HCT116 (cell line): ENCODE results near the gene RAP1A. TPM values are rescaled to one million over a fixed set of nuclear protein-coding genes. Genes with fewer than 3 reads are reported as not detected.

Experiments used
- ATAC-seq: fragments of 200-7000 bp; cut with Tn5 transposase; 2 replicates; pipeline ENCODE4 v1.9.1; 2020; ENCODE audit warnings: mild to moderate bottlenecking, moderate library complexity
- BruUV-seq: library from RNA; stranded (reverse); fragments of 400-500 nt; replicated peaks from 2 replicates; lab custom pipeline; 2021; lab: Mats Ljungman, UMichigan
- CTCF ChIA-PET: fragments of 300-600 bp; sonication (Branson Sonifier 250); formaldehyde crosslinking; loops from one replicate; lab custom pipeline; 2021; ENCODE audit warnings: antibody characterized with exemption; lab: Charles Lee
- POLR2A ChIA-PET: fragments of 300-600, 350-600 bp; sonication (Branson Sonifier 250); formaldehyde crosslinking; loops from one replicate; lab custom pipeline; 2021; ENCODE audit warnings: antibody characterized with exemption; lab: Charles Lee
- RAD21 ChIA-PET, 2 experiments: fragments of 300-600 bp; sonication (Branson Sonifier 250); formaldehyde crosslinking; loops; one replicate each; lab custom pipeline; 2023; ENCODE audit warnings: low total read pairs in 2 of 2; ENCODE audit not compliant: uncharacterized antibody in 2 of 2, unreplicated experiment in 2 of 2, low non-redundant PET in 1 of 2; lab: Charles Lee
- DNase-seq: peaks from one replicate; pipeline ENCODE4 v3.0.0-alpha.2; 2010; ENCODE audit warnings: low read depth, low spot score
- H2AFZ ChIP-seq: fragments of 200-600 bp; shearing (Covaris generic), sonication (generic); 2 replicates; pipeline ENCODE4 v1.6.1; 2017; ENCODE audit warnings: low read depth, mixed run types, mixed read lengths, antibody characterized with exemption, low read length; ENCODE audit not compliant: poor library complexity, severe bottlenecking
- H3K27ac ChIP-seq: 2 replicates; pipeline ENCODE4 v1.5.1; 2012; ENCODE audit warnings: low read depth, low read length
- H3K27me3 ChIP-seq: fragments of 200-600 bp; sonication (generic); 2 replicates; pipeline ENCODE4 v1.6.1; 2016; ENCODE audit warnings: mixed run types, low read length, mixed read lengths; ENCODE audit not compliant: insufficient read depth
- H3K36me3 ChIP-seq, 2 experiments: fragments of 200-500 bp in 1 of 2; fragments of 200-600 bp in 1 of 2; sonication (Bioruptor generic) in 1 of 2; sonication (generic) in 1 of 2; 2 replicates each; pipeline versions ENCODE4 v1.5.1 to v1.6.1; 2014 to 2016; ENCODE audit warnings: low read length in 2 of 2, inconsistent platforms in 1 of 2, mixed read lengths in 1 of 2, mixed run types in 1 of 2; ENCODE audit not compliant: insufficient read depth in 2 of 2, control insufficient read depth in 1 of 2
- H3K4me1 ChIP-seq, 2 experiments: fragments of 200-600 bp in 1 of 2; sonication (generic) in 1 of 2; 2 replicates each; pipeline versions ENCODE4 v1.5.1 to v1.6.1; 2012 to 2017; ENCODE audit warnings: low read length in 2 of 2, inconsistent platforms in 1 of 2, mild to moderate bottlenecking in 1 of 2, mixed read lengths in 1 of 2, mixed run types in 1 of 2, moderate library complexity in 1 of 2; ENCODE audit not compliant: insufficient read depth in 2 of 2, control insufficient read depth in 1 of 2
- H3K4me2 ChIP-seq: fragments of 200-600 bp; sonication (generic); 2 replicates; pipeline ENCODE4 v1.6.1; 2017; ENCODE audit warnings: mixed run types, low read length, mixed read lengths
- H3K4me3 ChIP-seq, 2 experiments: fragments of 200-600 bp in 1 of 2; sonication (generic) in 1 of 2; replicated peaks in 1 of 2; 2 replicates each; pipeline ENCODE4 v1.5.1; 2011 to 2016; ENCODE audit warnings: low read length in 2 of 2, control low read depth in 1 of 2, low read depth in 1 of 2, mild to moderate bottlenecking in 1 of 2, mixed read lengths in 1 of 2, mixed run types in 1 of 2
- H3K79me2 ChIP-seq: fragments of 200-600 bp; sonication (generic); 2 replicates; pipeline ENCODE4 v1.6.1; 2017; ENCODE audit warnings: mild to moderate bottlenecking, mixed run types, low read length, moderate library complexity, mixed read lengths; ENCODE audit not compliant: insufficient read depth
- H3K9ac ChIP-seq: fragments of 200-600 bp; sonication (generic); 2 replicates; pipeline ENCODE4 v1.6.1; 2016; ENCODE audit warnings: low read length, mixed read lengths
- H3K9me2 ChIP-seq: fragments of 200-600 bp; sonication (generic), shearing (Covaris generic); 2 replicates; pipeline ENCODE4 v1.6.1; 2017; ENCODE audit warnings: mixed run types, mild to moderate bottlenecking, moderate library complexity; ENCODE audit not compliant: insufficient read depth
- H3K9me3 ChIP-seq, 2 experiments: fragments of 200-500 bp in 1 of 2; fragments of 200-600 bp in 1 of 2; sonication (Bioruptor generic) in 1 of 2; sonication (generic) in 1 of 2; 2 replicates each; pipeline ENCODE4 v1.6.1; 2014 to 2017; ENCODE audit warnings: low read length in 2 of 2, mixed read lengths in 2 of 2, inconsistent platforms in 1 of 2, low read depth in 1 of 2, mild to moderate bottlenecking in 1 of 2, mixed run types in 1 of 2, moderate library complexity in 1 of 2; ENCODE audit not compliant: control insufficient read depth in 1 of 2, insufficient read depth in 1 of 2
- H4K20me1 ChIP-seq: fragments of 200-600 bp; sonication (generic), shearing (Covaris generic); 2 replicates; pipeline ENCODE4 v1.6.1; 2017; ENCODE audit warnings: mixed run types, mild to moderate bottlenecking, moderate library complexity; ENCODE audit not compliant: insufficient read depth
- ATF3 ChIP-seq: IDR thresholded peaks from 2 replicates; pipeline ENCODE4 v1.6.1; 2012
- CBX3 ChIP-seq: IDR thresholded peaks from 2 replicates; pipeline ENCODE4 v1.6.1; 2012; ENCODE audit warnings: low read depth
- CTCF ChIP-seq, 3 experiments: fragments of 200-600 bp in 1 of 3; sonication (generic) in 1 of 3; IDR thresholded peaks in 2 of 3; conservative IDR thresholded peaks in 1 of 3; 2 replicates each; pipeline ENCODE4 v1.5.1; 2012 to 2017; ENCODE audit warnings: low read depth in 2 of 3, low read length in 2 of 3, antibody characterized with exemption in 1 of 3, borderline replicate concordance in 1 of 3, control low read depth in 1 of 3, mild to moderate bottlenecking in 1 of 3, mixed read lengths in 1 of 3, mixed run types in 1 of 3, moderate library complexity in 1 of 3; ENCODE audit not compliant: insufficient read depth in 1 of 3
- EGR1 ChIP-seq: IDR thresholded peaks from 2 replicates; pipeline ENCODE4 v1.6.1; 2012; ENCODE audit warnings: low read depth
- ELF1 ChIP-seq: IDR thresholded peaks from 2 replicates; pipeline ENCODE4 v1.6.1; 2012; ENCODE audit warnings: low read depth, borderline replicate concordance
- EZH2phosphoT487 ChIP-seq: fragments of 200-600 bp; IDR thresholded peaks from 2 replicates; pipeline ENCODE4 v1.6.1; 2018; ENCODE audit warnings: antibody characterized with exemption, borderline replicate concordance
- JUND ChIP-seq: IDR thresholded peaks from 2 replicates; pipeline ENCODE4 v1.6.1; 2012
- MAX ChIP-seq: IDR thresholded peaks from 2 replicates; pipeline ENCODE4 v1.6.1; 2012
- POLR2AphosphoS5 ChIP-seq: IDR thresholded peaks from 2 replicates; pipeline ENCODE4 v1.6.1; 2011; ENCODE audit warnings: mild to moderate bottlenecking, low read depth, low read length, moderate library complexity
- RAD21 ChIP-seq: IDR thresholded peaks from 2 replicates; pipeline ENCODE4 v1.6.1; 2012; ENCODE audit warnings: low read depth, mild to moderate bottlenecking
- REST ChIP-seq: IDR thresholded peaks from 2 replicates; pipeline ENCODE4 v1.6.1; 2012; ENCODE audit warnings: low read depth
- SIN3A ChIP-seq: IDR thresholded peaks from 2 replicates; pipeline ENCODE4 v1.6.1; 2012; ENCODE audit warnings: low read depth
- SRF ChIP-seq: IDR thresholded peaks from 2 replicates; pipeline ENCODE4 v1.6.1; 2012; ENCODE audit warnings: low read depth
- TCF7L2 ChIP-seq: IDR thresholded peaks from 2 replicates; pipeline ENCODE4 v1.7.0; 2011; ENCODE audit warnings: borderline replicate concordance, inconsistent platforms; ENCODE audit not compliant: insufficient read depth, insufficient read length; ENCODE audit errors: extremely low read depth
- ZBTB33 ChIP-seq: IDR thresholded peaks from 2 replicates; pipeline ENCODE4 v1.6.1; 2011; ENCODE audit warnings: mild to moderate bottlenecking, low read length, moderate library complexity; ENCODE audit not compliant: insufficient replicate concordance; ENCODE audit errors: extremely low read depth
- ZFX ChIP-seq: fragments of 450-650 bp; IDR thresholded peaks from 2 replicates; pipeline ENCODE4 v1.6.1; 2017
- ZNF274 ChIP-seq: fragments of 200-500 bp; sonication (Bioruptor generic); IDR thresholded peaks from 2 replicates; pipeline ENCODE4 v1.6.1; 2014; ENCODE audit warnings: mild to moderate bottlenecking, low read depth, low read length, inconsistent platforms
- intact Hi-C: fragments of 100-400 bp; cut with micrococcal nuclease; formaldehyde crosslinking; loops from 2 replicates; pipeline ENCODE4 v1.10.0; 2022
- total RNA-seq: library from RNA; stranded (reverse); gene quantifications from one replicate; pipeline ENCODE4 v1.2.1, GENCODE V29; 2021; ENCODE audit not compliant: unreplicated experiment

Gene RAP1A
- total RNA-seq, 1 experiment from 2014 or later, result 46.2 TPM

DNA sequence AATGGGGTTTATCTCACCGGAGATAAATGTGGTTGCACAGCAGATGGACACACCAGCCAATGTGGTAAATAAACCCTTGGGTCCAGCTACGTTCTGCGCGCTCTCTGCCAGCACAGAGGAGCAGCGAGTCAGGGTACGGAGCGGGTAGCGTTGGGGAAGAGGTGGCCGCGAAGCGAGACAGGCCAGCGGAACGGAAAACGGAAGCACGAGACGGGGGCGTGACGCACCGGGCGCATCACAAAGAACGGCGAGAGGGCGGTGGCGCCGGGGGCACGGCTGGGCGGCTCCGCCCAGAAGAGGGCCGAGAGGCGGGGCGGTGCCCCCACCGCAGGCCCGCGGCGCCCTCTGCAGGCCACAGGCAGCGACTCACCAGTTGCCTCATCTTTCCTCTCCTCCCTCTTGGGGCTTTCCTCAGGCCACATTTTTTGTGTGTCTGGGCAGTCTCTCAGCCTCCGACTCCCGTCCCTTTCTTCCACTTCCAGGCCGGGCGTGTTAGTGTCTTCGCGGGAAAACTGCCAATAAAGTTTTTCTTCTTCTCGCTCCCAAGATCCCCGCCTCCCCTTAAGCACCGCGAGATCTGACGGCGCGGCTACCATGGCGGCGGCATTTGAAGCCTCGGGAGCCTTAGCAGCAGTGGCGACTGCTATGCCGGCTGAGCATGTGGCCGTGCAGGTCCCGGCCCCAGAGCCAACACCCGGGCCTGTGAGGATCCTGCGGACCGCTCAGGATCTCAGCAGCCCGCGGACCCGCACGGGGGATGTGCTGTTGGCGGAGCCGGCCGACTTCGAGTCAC is 135.9 kb downstream of the RAP1A start, which contains the start of gene DDX20:
Gene DDX20, plus strand, starts transcription at position 571 of the 793 bp plus-strand sequence. Its CDS starts 24 bp downstream, at position 595.
- ChIA-PET RAD21 (interaction anchor here (0.8 to 1.6 kb wide), 3 partner anchors 8 to 247 kb away, joined by 3 to 4 read pairs (median 3); partner anchors contain the start of gene INKA2 (in 1 of the 2)), CTCF (interaction anchor here (0.7 to 2.6 kb wide), 9 partner anchors 8 to 274 kb away, joined by 4 to 8 read pairs (median 5); partner anchors contain the start of gene INKA2), POLR2A (no interaction called here)
- Histone ChIP-seq H4K20me1 (no peaks in the 10 kb centered on the region), H2AFZ (peak within 1 kb of the TSS; percentile 69), H3K79me2 (peaks cover 38% of the 10 kb centered on the region), H3K27ac (peak within 1 kb of the TSS; percentile 89), H3K27me3 (no peaks in the 10 kb centered on the region), H3K9ac (peak within 1 kb of the TSS; percentile 90), H3K4me1 (peaks cover 11 to 18% of the 10 kb centered on the region in 2 experiments), H3K9me3 (no peaks in the 10 kb centered on the region), H3K9me2 (no peaks in the 10 kb centered on the region), H3K4me3 (peak within 1 kb of the TSS; percentile 68 to 83), H3K36me3 (peaks cover 2 to 12% of the 10 kb centered on the region in 2 experiments; a peak in 2 of 4 replicates), H3K4me2 (peak within 1 kb of the TSS; percentile 84)
- intact Hi-C loops, result loop anchor here (1.0 to 2.0 kb wide), 2 partner anchors 16 to 41 kb away; partner anchors contain the start of gene INKA2
- ATAC-seq (peak; percentile 89), DNase-seq (peak; percentile 92)
- BruUV-seq, result no TSS peak
- TF ChIP-seq ZFX, result peak; percentile 90; the same call in 1 of the 2 replicates
- TF ChIP-seq CBX3, result peak; percentile 79; the same call in 1 of the 2 replicates
- no peak for TF ChIP-seq SRF
- no peak for TF ChIP-seq REST
- TF ChIP-seq EZH2phosphoT487, result no peak
- TF ChIP-seq MAX, result peak; percentile 86
- TF ChIP-seq EGR1, result peak; percentile 72
- no peak; the same call in none of the 2 replicates for TF ChIP-seq JUND
- TF ChIP-seq RAD21, result peak; percentile 70
- TF ChIP-seq SIN3A, result peak; percentile 86
- TF ChIP-seq TCF7L2, result peak; percentile 86
- peak; percentile 73 for TF ChIP-seq POLR2AphosphoS5
- TF ChIP-seq ZBTB33, result peak; percentile 96
- no peak for TF ChIP-seq ATF3
- no peak for TF ChIP-seq ZNF274
- peak; percentile 66 to 89 (median 85); a peak in 5 of 6 replicates for TF ChIP-seq CTCF (IDR thresholded peaks at IDR 0.05 in 2 of 3, conservative IDR thresholded peaks at IDR 0.05 in 1 of 3; ENCODE audit: borderline replicate concordance in 1 of 3, insufficient read depth in 1 of 3, low read depth in 2 of 3, low read length in 2 of 3)
- no peak for TF ChIP-seq ELF1
